Choroid plexus epithelial cell (primary cell): ENCODE results near the gene EIF2B1.
"Not testable (repeated sequence)": the region's sequence is repeated elsewhere in the genome, so short reads cannot be mapped to it uniquely, and the experiment has no call there.

Experiments
- DNase-seq: peaks from one replicate; pipeline ENCODE4 v3.0.0-alpha.2; 2010; ENCODE audit warnings: low read depth
- H3K4me3 ChIP-seq: 2 replicates; pipeline ENCODE4 v1.5.1; 2011; ENCODE audit warnings: low read depth, mild to moderate bottlenecking, control low read depth, low read length, moderate library complexity
- CTCF ChIP-seq: conservative IDR thresholded peaks from 2 replicates; pipeline ENCODE4 v1.5.1; 2011; ENCODE audit warnings: low read depth, mild to moderate bottlenecking, control low read depth, inconsistent platforms, low read length, moderate library complexity

EIF2B1 gene

GRCh38 chr12:123595729-123596128 lies 37.8 kb downstream of the EIF2B1 start:
- DNase-seq = peak; percentile 50
- H3K4me3 ChIP-seq = no peak overlapping the region

GRCh38 chr12:123591702-123592481 lies 41.6 kb downstream of the EIF2B1 start:
- no peak overlapping the region for H3K4me3 ChIP-seq
- TF ChIP-seq CTCF = no peak
- DNase-seq = peak; percentile 93

More at GRCh38 chr12:123595729-123596128, 37.8 kb downstream of the EIF2B1 start:
- no peak for TF ChIP-seq CTCF

GRCh38 chr12:123580772-123581171 lies 52.7 kb downstream of the EIF2B1 start:
- H3K4me3 ChIP-seq = no peak overlapping the region
- no peak for DNase-seq
- TF ChIP-seq CTCF = no peak

- H3K4me3 ChIP-seq, DNase-seq: not testable (repeated sequence)
Measured at GRCh38 chr12:123578829-123579228, 54.7 kb downstream of the EIF2B1 start.

- no peak for TF ChIP-seq CTCF
- no peak overlapping the region for H3K4me3 ChIP-seq
- DNase-seq = no peak
Measured at GRCh38 chr12:123578243-123578642, 55.2 kb downstream of the EIF2B1 start.

GRCh38 chr12:123576611-123577010 lies 56.9 kb downstream of the EIF2B1 start:
- no peak for DNase-seq
- no peak for TF ChIP-seq CTCF

GRCh38 chr12:123573870-123574269 lies 59.6 kb downstream of the EIF2B1 start:
- no peak for TF ChIP-seq CTCF
- DNase-seq = no peak
- H3K4me3 ChIP-seq = no peak overlapping the region

More at GRCh38 chr12:123576611-123577010, 56.9 kb downstream of the EIF2B1 start:
- H3K4me3 ChIP-seq = no peak overlapping the region
